Fibroblast of upper back skin (primary cell): Measurements from ENCODE around the gene TRPV4.
A peak's percentile ranks its signal among the peaks of the same experiment; 100 is the strongest.

ENCODE experiments used
- DNase-seq: peaks from one replicate; pipeline ENCODE4 v3.0.0-alpha.2; 2013

Gene TRPV4

GRCh38 chr12:109775172-109775881 is 57.9 kb downstream of the TRPV4 start:
- DNase-seq: peak; percentile 66

GRCh38 chr12:109773384-109774011 is 59.7 kb downstream of the TRPV4 start:
- no peak for DNase-seq

DNA sequence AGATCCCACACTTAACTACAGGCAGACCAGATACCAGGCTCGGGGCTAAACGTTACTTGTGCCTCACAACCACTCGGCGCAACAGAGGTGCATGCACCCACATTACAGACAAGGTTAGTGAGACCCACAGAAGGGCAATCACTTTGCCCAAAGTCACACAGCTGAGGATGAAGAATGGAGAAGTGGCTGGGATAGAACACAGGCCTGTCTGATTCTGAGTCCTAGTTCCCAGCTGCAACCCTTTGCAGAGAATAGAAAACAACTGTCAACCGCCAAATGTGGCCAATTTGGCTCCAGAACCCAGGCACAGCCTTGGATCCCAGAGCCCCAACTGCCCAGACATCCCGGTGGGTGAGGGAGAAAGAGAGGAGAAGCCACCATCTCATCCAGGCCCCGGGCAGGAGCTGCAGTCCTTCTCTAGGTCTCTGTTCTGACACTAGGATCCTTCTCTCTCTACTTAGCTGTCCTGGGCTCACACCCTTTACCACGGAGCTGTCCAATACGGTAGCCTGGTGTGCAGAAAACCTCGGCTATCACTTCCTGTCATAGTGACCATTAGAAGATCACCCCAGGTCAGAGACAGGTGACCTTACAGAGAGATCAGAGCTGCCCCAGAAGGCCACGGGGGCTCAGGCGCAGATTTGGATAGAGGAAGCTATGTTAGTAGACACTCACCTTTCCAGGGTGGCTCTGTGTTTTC is 60.4 kb downstream of the TRPV4 start:
- no peak for DNase-seq

- no peak for DNase-seq
Measured at GRCh38 chr12:109771746-109772621, 61.2 kb downstream of the TRPV4 start.

DNA sequence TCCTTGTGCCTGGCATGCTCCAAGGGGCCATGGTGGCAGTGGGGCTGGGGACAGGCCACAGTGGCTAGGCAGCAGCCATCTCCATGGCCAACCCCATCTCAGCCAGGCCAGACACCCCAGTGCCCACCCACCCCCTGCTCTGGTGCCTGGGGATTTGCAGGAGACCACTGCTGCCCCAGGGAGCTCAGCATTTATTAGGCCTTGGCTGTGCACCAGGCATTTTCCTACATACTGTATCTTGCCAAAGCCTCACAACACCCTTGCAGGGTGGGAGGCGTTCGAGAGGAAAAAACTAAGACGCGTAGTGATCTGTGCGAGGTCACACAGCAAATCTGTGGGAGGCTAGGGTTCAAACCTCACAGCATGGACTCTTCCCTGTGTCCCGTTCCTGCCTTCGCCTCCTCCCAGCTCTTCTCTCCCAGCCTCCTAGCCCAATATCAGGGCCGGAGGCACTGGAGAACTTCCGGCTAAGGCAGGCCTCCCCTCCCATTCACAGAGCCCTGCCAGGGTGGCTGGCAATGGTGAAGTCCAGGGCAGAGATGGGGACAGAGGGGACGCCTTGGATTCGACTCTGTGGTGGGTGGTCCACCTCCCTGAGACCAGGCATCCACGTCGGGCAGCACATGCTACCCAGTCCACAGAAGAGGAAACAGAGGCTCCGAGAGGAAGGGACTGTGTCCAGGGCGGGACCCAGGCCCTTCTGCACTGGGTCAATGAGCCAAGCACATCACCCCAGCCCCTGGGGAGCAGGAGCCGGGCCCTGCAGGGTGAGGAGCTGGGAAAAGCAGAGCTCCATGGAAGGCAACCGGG is 62.1 kb downstream of the TRPV4 start:
- DNase-seq: no peak

DNA sequence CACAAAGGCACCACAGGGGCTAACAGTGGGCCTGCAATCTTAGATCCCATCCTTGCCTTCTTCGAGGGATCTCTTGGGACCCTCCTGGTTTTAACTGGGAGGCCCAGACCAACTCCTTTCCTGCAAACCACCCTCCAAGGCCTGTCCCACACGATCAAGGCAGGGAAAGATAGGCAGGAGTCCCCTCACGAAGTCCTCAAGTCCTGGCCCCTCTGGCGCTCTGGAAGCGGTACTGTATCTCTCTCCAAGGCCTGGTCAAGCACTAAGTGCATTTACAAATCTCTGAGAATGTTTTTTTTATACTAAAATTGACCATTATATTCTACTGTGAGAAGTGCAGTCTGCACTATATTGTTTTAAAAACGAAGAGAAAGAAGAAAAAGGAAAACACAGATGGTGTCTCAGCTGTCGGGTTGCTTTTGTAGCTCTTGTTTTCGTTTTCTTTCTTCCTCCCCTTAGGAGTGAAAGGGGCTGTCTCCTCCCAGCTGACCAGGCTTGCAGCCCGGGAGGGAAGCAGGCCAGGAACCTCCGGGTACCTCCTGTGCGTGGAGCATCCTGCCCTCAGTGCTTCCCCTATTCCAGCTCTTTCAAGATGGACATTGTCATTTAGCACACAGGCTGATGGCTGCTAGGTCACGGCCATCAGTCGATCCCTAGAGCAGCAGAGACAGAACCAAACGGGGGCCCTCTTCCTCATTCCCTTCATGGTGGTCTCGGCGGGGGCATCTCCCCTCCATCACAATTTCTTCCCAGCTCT is 62.9 kb downstream of the TRPV4 start:
- DNase-seq: no peak

DNA sequence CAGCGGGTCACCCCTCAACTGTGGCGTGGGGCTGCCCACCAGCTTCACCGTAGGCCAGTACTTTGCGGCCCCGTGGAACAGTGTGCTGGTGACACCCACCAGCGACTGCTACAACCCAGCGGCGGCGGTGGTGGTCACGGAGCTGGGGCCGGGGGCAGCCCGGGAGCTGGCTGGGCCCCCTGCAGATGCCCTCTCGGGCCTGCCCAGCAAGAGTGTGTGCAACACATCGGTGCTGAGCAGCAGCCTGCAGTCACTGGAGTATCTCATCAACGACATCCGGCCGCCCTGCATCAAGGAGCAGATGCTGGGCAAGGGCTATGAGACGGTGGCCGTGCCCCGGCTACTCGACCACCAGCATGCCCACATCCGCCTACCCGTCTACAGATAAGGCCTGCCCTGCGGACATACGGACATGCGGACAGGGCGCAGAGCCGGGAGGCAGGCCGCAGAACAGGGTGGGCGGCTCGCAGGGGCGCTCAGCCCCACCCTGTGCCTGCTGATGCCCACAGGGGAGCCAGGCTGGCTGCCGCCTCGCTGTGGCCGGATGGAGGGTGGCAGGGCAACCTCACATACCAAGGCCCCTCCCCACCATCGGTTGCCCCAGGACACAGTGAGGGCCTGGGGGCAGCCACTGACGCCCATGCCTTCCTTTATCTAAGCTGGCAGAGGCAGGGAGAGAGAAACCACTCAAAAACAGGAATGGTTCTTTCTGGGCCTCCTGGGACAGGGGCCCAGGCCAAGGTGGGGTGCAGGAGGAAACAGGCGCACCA is 64.1 kb downstream of the TRPV4 start:
- DNase-seq: no peak

DNA sequence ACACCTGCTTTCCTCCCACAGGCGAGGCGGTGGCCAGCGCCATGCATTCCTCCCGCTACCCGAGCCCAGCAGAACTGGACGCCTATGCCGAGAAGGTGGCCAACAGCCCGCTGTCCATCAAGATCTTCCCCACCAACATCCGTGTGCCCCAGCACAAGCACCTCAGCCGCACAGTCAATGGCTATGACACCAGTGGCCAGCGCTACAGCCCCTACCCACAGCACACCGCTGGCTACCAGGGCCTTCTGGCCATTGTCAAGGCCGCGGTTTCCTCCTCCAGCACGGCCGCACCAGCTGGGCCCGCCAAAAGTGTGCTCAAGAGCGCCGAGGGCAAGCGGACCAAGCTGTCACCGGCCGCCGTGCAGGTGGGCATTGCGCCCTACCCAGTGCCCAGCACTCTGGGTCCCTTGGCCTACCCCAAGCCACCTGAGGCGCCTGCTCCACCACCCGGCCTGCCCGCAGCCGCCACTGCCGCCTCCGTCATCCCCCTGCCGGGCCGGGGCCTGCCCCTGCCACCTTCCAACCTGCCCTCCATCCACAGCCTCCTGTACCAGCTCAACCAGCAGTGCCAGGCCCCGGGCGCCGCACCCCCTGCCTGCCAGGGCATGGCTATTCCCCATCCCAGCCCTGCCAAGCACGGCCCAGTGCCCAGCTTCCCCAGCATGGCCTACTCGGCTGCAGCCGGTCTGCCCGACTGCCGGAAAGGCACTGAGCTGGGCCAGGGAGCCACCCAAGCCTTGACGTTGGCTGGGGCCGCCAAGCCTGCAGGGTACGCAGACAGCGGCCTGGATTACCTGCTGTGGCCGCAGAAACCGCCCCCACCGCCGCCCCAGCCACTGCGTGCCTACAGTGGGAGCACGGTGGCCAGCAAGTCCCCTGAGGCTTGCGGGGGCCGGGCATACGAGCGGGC is 65.0 kb downstream of the TRPV4 start:
- DNase-seq: no peak

DNA sequence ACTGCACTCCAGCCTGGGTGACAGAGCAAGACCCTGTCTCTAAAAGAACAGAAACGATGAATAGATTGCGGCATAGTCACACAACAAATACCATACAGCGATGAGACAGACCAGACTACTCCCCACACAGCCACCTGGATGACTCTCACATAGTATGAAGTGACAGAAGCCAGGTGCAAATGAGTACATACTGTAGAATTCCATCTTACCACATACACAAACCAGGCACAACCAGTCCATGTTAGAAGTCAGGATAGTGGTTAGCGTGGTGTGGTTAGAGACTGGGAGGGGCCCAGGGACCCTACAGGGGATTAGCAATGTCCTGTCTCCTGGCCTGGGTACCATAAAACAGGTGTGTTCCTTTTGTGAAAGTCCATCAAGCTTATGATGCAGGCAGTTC is 65.7 kb downstream of the TRPV4 start:
- no peak for DNase-seq

DNA sequence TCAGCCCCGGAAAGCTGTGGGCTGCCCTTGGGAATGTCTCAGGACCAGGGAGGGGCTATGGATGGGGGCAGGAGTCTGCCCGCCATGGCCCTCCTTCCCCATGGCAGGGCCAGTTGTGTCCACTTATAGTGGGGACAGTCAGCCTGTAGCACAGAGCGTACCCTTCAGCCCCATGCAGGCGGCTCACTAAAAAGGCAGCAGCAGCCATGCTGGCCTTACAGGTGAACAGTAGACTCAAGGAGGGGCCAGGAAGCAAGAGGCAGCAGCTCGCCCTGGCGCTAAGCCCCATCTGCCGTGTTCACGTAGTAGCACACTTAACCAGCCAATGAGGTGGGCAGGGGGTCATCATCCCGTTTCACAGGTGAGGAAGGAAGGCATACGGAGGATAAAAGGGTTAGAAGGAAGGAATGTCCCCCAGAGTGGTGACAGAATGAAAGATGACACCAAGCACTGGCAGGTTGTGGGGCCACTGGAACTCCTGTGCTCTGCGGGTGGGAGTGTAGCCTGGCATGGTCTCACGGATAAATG is 66.9 kb downstream of the TRPV4 start:
- no peak for DNase-seq

- DNase-seq: no peak
Measured at GRCh38 chr12:109765446-109765810, 67.8 kb downstream of the TRPV4 start.

DNA sequence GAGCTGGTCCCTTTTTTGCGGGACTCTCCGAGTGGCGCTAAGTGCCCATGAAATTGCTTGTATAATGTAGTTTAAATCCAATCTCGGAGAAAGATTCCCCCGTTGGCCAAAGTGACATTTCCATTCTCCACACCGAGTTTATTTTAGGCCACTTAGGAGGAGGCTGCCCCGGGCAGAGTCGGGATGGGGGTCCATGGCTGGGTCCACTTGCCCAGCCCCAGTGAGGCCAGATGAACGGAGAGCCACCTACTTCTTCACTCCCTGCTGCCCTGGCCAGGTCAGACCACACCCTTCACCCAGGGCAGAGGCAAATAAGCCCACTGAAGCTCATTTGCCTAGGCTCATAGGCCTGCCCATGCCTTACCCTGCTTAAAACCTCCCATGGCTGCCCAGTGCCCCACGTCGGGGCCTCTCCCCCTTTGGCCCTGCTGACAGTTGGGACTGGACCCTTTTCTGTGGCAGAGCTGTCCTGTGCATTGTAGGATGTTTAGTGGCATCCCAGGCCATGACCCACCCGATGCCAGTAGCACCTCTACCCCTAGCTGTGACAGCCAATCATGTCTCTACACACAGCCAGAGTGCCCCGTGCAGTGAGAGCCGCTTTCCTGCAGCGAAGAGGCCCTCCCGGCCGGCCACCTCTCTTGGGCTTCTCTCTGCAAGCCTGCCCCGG is 68.3 kb downstream of the TRPV4 start:
- no peak for DNase-seq

DNA sequence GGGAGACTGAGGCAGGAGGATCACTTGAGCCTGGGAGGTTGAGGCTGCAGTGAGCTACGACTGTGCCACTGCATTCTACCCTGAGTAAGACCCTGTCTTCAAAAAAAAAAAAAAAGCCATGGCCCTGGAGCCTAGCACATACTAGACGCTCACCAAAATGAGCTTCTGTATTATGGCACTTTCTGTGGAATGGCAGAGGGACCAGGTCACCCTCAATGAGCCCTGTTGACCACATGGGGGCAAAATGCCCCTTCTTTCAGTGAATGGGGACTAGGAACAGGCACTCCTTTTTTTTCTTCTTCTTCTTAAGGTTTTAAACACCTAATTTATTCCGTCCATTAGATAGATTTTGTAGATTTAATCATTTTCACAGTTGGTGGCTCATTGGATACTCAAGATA is 69.1 kb downstream of the TRPV4 start:
- no peak for DNase-seq

GRCh38 chr12:109763201-109763841 is 69.9 kb downstream of the TRPV4 start:
- DNase-seq: peak; percentile 18

DNA sequence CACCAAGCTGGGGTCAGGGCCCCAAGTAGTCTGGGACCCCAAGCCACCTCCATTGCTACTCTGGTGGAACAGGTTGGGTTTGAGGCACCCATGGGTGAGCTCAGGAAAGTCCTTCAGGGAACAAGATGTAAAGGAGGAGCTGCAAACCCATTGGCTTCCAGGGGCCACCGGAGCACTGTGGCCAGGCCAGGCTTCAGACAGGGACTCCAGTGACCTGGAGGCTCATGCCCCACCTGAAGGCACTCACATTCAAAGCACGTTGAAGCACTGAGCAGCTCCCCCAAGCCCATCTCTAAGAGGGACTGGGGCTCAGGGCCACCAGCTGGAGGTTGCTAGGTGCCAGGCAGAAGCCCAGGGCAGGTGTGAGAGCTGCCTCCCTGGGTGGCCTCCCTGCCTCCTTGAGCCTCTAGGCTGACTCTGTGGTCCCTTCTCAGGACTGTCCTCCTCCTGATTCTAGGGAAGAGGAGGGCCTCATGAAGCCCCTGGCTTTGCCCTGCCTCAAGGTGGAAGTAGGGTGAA is 70.5 kb downstream of the TRPV4 start:
- DNase-seq: no peak

DNA sequence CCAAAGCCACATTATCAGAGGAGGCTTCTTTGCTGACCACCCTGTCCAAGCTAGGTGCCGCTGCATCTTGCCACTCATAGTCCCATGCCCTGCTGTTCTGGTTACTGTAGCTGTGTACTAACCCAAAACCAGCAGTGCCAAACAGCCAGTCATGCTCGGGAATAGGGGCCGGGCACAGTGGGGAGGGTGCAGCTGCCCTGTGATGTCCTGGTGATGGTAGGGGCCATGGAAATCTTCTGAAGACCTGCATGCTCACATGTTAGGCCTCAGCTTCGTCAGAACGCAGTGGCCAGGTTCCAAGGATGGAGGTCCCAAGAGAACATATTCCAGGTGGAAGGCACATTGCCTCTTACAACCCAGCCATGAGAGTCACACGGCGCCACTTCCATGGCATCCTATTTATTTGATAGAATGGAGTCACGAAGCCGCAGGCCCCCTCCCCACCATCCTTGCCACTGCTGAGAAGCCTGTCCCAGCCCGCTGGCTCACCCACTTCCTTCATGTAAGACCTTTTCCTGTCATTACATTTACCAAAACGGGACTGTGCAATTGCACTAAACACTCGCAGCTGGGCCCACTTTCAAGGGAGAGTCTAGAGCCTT is 71.0 kb downstream of the TRPV4 start:
- no peak for DNase-seq
